SK-N-SH (cell line): Measurements from ENCODE around the gene ZNF799. TPM values are rescaled to one million over a fixed set of nuclear protein-coding genes. Genes with fewer than 3 reads are reported as not detected.
"Not testable (repeated sequence)": the region's sequence is repeated elsewhere in the genome, so short reads cannot be mapped to it uniquely, and the experiment has no call there.

Experiments used
- CTCF ChIA-PET: fragments of 300-600, 350-600 bp; formaldehyde crosslinking; extraction: SDS; loops from one replicate; lab custom pipeline; 2021; lab: Yijun Ruan, JAX
- POLR2A ChIA-PET: fragments of 350-600 bp; sonication (Branson Sonifier 250); formaldehyde crosslinking; extraction: SDS; loops from one replicate; lab custom pipeline; 2020; ENCODE audit warnings: antibody characterized with exemption, inconsistent platforms; lab: Yijun Ruan, JAX
- DNase-seq: peaks from one replicate; pipeline ENCODE4 v3.0.0; 2012
- H2AFZ ChIP-seq: fragments of 200-600 bp; sonication (generic); 2 replicates; pipeline ENCODE4 v1.8.1; 2016; ENCODE audit warnings: antibody characterized with exemption, mild to moderate bottlenecking, low read depth
- H3F3A ChIP-seq: fragments of 200-600 bp; sonication (generic); replicated peaks from 2 replicates; pipeline ENCODE3; 2016; ENCODE audit warnings: antibody characterized with exemption, mild to moderate bottlenecking; ENCODE audit not compliant: insufficient read depth
- H3K27ac ChIP-seq, 2 experiments: fragments of 200-500 bp in 1 of 2; fragments of 200-600 bp in 1 of 2; sonication (Bioruptor generic) in 1 of 2; sonication (generic), shearing (Covaris generic) in 1 of 2; 2 replicates each; pipeline versions ENCODE4 v1.5.1 to v1.6.1; 2014 to 2016; ENCODE audit warnings: low read depth in 2 of 2, inconsistent platforms in 1 of 2, low read length in 1 of 2, mild to moderate bottlenecking in 1 of 2, mixed read lengths in 1 of 2
- H3K27me3 ChIP-seq: fragments of 200-600 bp; sonication (generic), shearing (Covaris generic); 2 replicates; pipeline ENCODE4 v1.6.1; 2016; ENCODE audit warnings: mixed run types; ENCODE audit not compliant: insufficient read depth
- H3K36me3 ChIP-seq, 2 experiments: fragments of 200-500 bp in 1 of 2; fragments of 200-600 bp in 1 of 2; sonication (Bioruptor generic) in 1 of 2; sonication (generic) in 1 of 2; replicated peaks in 1 of 2; 2 replicates each; pipeline versions ENCODE3 to v1.5.1; 2014 to 2016; ENCODE audit warnings: low read length in 1 of 2, mild to moderate bottlenecking in 1 of 2; ENCODE audit not compliant: insufficient read depth in 2 of 2, control insufficient read depth in 1 of 2
- H3K4me1 ChIP-seq, 2 experiments: fragments of 200-500 bp in 1 of 2; fragments of 200-600 bp in 1 of 2; sonication (Bioruptor generic) in 1 of 2; sonication (generic), shearing (Covaris generic) in 1 of 2; 2 replicates each; pipeline versions ENCODE4 v1.5.1 to v1.6.1; 2014 to 2016; ENCODE audit warnings: low read depth in 1 of 2, low read length in 1 of 2, mixed run types in 1 of 2; ENCODE audit not compliant: insufficient read depth in 2 of 2, control insufficient read depth in 1 of 2
- H3K4me2 ChIP-seq: fragments of 200-600 bp; sonication (generic), shearing (Covaris generic); 2 replicates; pipeline ENCODE4 v1.6.1; 2017; ENCODE audit warnings: mixed run types
- H3K4me3 ChIP-seq, 2 experiments: fragments of 200-500 bp in 1 of 2; fragments of 200-600 bp in 1 of 2; sonication (Bioruptor generic) in 1 of 2; sonication (generic), shearing (Covaris generic) in 1 of 2; 2 replicates each; pipeline versions ENCODE4 v1.5.1 to v1.8.1; 2014 to 2016; ENCODE audit warnings: low read depth in 2 of 2, inconsistent platforms in 1 of 2, low read length in 1 of 2, mild to moderate bottlenecking in 1 of 2, mixed read lengths in 1 of 2, moderate library complexity in 1 of 2
- H3K79me2 ChIP-seq: fragments of 200-600 bp; sonication (generic); 2 replicates; pipeline ENCODE4 v1.8.1; 2017; ENCODE audit warnings: mild to moderate bottlenecking; ENCODE audit not compliant: insufficient read depth
- H3K9ac ChIP-seq: fragments of 200-600 bp; sonication (generic); 2 replicates; pipeline ENCODE4 v1.6.1; 2017; ENCODE audit warnings: mixed run types
- H3K9me2 ChIP-seq: fragments of 200-600 bp; sonication (generic); 2 replicates; pipeline ENCODE4 v1.6.1; 2017; ENCODE audit warnings: mixed run types
- H3K9me3 ChIP-seq: fragments of 200-600 bp; sonication (generic); 2 replicates; pipeline ENCODE4 v1.6.1; 2017; ENCODE audit warnings: mixed run types, mild to moderate bottlenecking, moderate library complexity
- H4K20me1 ChIP-seq: fragments of 200-600 bp; sonication (generic); 2 replicates; pipeline ENCODE4 v1.6.1; 2017; ENCODE audit warnings: mild to moderate bottlenecking, mixed run types; ENCODE audit not compliant: insufficient read depth
- CHD2 ChIP-seq: fragments of 150-350 bp; IDR thresholded peaks from 2 replicates; pipeline ENCODE4 v1.6.1; 2018; ENCODE audit warnings: low read length; ENCODE audit not compliant: partially characterized antibody
- ELF1 ChIP-seq: IDR thresholded peaks from 2 replicates; pipeline ENCODE4 v1.4.0; 2012
- EP300 ChIP-seq, 2 experiments: IDR thresholded peaks; 2 replicates each; pipeline versions ENCODE4 v1.4.0 to v1.6.1; 2012; ENCODE audit warnings: borderline replicate concordance in 1 of 2, low read depth in 1 of 2, low read length in 1 of 2
- EZH2phosphoT487 ChIP-seq: fragments of 200-600 bp; sonication (generic); IDR thresholded peaks from 2 replicates; pipeline ENCODE4 v1.6.1; 2017; ENCODE audit warnings: low read depth, mixed run types, mild to moderate bottlenecking, antibody characterized with exemption, moderate library complexity, borderline replicate concordance
- FOSL2 ChIP-seq: IDR thresholded peaks from 2 replicates; pipeline ENCODE4 v1.4.0; 2012; ENCODE audit warnings: low read depth, mild to moderate bottlenecking, moderate library complexity, borderline replicate concordance
- FOXM1 ChIP-seq: IDR thresholded peaks from 2 replicates; pipeline ENCODE4 v1.4.0; 2012; ENCODE audit warnings: low read depth, mild to moderate bottlenecking
- GABPA ChIP-seq: IDR thresholded peaks from 2 replicates; pipeline ENCODE4 v1.4.0; 2012; ENCODE audit warnings: low read depth, mild to moderate bottlenecking
- MEF2A ChIP-seq: IDR thresholded peaks from 2 replicates; pipeline ENCODE4 v1.4.0; 2012; ENCODE audit warnings: low read depth, borderline replicate concordance
- MXI1 ChIP-seq: IDR thresholded peaks from 2 replicates; pipeline ENCODE4 v1.6.1; 2012; ENCODE audit warnings: mild to moderate bottlenecking, low read depth, low read length, improper control_type of control experiment
- NFIC ChIP-seq: IDR thresholded peaks from 2 replicates; pipeline ENCODE4 v1.4.0; 2012; ENCODE audit warnings: borderline replicate concordance
- NRF1 ChIP-seq: IDR thresholded peaks from 2 replicates; pipeline ENCODE4 v1.6.1; 2012; ENCODE audit warnings: low read depth, mild to moderate bottlenecking, low read length
- POLR2AphosphoS5 ChIP-seq: IDR thresholded peaks from 2 replicates; pipeline ENCODE4 v1.6.1; 2012; ENCODE audit warnings: low read depth, low read length
- RAD21 ChIP-seq: IDR thresholded peaks from 2 replicates; pipeline ENCODE4 v1.6.1; 2012; ENCODE audit warnings: mild to moderate bottlenecking, low read length
- RFX5 ChIP-seq: IDR thresholded peaks from 2 replicates; pipeline ENCODE4 v1.6.1; 2012; ENCODE audit warnings: mild to moderate bottlenecking, improper control_type of control experiment, low read length
- RXRA ChIP-seq: IDR thresholded peaks from 2 replicates; pipeline ENCODE4 v1.4.0; 2012; ENCODE audit warnings: low read depth, mild to moderate bottlenecking, borderline replicate concordance
- SIN3A ChIP-seq: IDR thresholded peaks from 2 replicates; pipeline ENCODE4 v1.6.1; 2012; ENCODE audit warnings: low read depth, mild to moderate bottlenecking, low read length, moderate library complexity, borderline replicate concordance
- SMC3 ChIP-seq: IDR thresholded peaks from 2 replicates; pipeline ENCODE4 v1.6.1; 2012; ENCODE audit warnings: low read depth, low read length, improper control_type of control experiment
- TAF1 ChIP-seq: IDR thresholded peaks from 2 replicates; pipeline ENCODE4 v1.6.1; 2012; ENCODE audit warnings: low read depth, mild to moderate bottlenecking, low read length, moderate library complexity, borderline replicate concordance
- TCF12 ChIP-seq: IDR thresholded peaks from 2 replicates; pipeline ENCODE4 v1.4.0; 2012
- YY1 ChIP-seq: IDR thresholded peaks from 2 replicates; pipeline ENCODE4 v1.4.0; 2012; ENCODE audit warnings: low read depth, mild to moderate bottlenecking
- WGBS: methylation state at CpG from one replicate; pipeline ENCODE4 v1.1.6; 2017; ENCODE audit warnings: low lambda C conversion rate; 5-methylcytosine and 5-hydroxymethylcytosine counted together
- polyA plus RNA-seq, 3 experiments: library from polyadenylated mRNA; depleted of rRNA; stranded (reverse); fragments of >200 nt; gene quantifications; 2 replicates each; pipeline ENCODE4 v1.2.3, GENCODE V29; 2012
- TF ChIP-seq, protein P1 (sequence below): fragments of 150-350 bp; IDR thresholded peaks from 2 replicates; pipeline ENCODE4 v1.6.1; 2017; ENCODE audit warnings: antibody characterized with exemption, low read length, low read depth, borderline replicate concordance
- TF ChIP-seq, protein P2 (sequence below): fragments of 150-350 bp; IDR thresholded peaks from 2 replicates; pipeline ENCODE4 v1.6.1; 2016; ENCODE audit warnings: mild to moderate bottlenecking, low read depth, low read length
- TF ChIP-seq, protein P3 (sequence below): IDR thresholded peaks from 2 replicates; pipeline ENCODE4; 2012
- TF ChIP-seq, protein P4 (sequence below): IDR thresholded peaks from 2 replicates; pipeline ENCODE4 v1.4.0; 2012; ENCODE audit warnings: low read depth

ZNF799 gene
- polyA plus RNA-seq, 1 of the 3 experiments (the other 2 are of a cell fraction) = 0.99 TPM

DNA sequence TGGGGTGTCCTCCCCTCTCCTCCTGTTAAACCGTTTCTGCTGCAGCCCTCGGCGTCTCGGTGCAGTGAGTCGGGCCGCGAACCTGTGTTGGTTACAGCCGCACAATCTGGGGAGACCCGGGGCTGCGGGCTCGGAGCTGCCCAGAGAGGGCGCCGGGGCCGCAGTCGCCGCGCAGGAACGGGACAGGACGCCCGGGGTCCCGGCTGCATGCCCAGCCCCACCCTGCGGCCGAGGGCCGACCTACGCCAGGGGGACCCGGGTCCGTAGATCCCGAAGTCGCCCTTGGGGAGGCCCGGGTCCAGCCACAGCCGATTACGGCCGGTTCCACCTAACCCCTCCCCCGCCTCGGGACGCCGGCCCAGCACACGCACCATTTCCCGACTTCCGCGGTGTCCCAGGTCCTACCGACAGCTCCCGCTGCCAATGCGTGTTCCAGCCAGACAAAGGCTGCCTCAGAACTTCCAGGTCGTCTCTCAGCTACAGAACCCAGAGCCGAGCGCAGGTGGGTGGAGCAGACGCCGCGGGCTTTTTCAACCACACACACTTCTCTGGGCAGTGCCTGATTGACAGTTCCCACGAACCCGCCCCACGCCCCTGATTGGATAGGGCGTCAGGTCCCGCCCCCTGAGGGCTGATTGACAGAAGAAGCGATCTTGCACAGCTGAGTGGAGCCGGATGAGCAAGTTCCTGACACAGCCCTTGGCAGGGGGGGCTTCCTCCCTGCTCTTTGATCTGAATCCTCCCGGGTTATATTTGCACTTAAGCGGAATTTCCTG, 39.7 kb upstream of the ZNF799 start, which contains the start of gene ZNF443:
Gene ZNF443 (minus strand): TSS at position 481 of the 776 bp plus-strand sequence. CDS start 107 bp downstream, at position 374.
- H4K20me1 ChIP-seq = no peaks in the 10 kb centered on the region
- H3K4me3 ChIP-seq = peak within 1 kb of the TSS; percentile 74 to 76
- no peaks in the 10 kb centered on the region for H3K9me2 ChIP-seq
- ChIA-PET CTCF (interaction anchor here (0.6 to 0.8 kb wide), 3 partner anchors 35 to 300 kb away, joined by 3 read pairs; no protein-coding TSS in a partner anchor), POLR2A (interaction anchor here (0.6 to 1.5 kb wide), 7 partner anchors 43 to 405 kb away, joined by 3 to 5 read pairs (median 3); partner anchors contain the start of genes ZNF136, ZNF20, ZNF433 and ZNF442)
- no peaks in the 10 kb centered on the region for H3K27me3 ChIP-seq
- peak within 1 kb of the TSS; percentile 93 for H3K4me2 ChIP-seq
- peak within 1 kb of the TSS; percentile 99 for H2AFZ ChIP-seq
- WGBS = under 1% methylated on average over 30 of the region's 59 CpGs
- DNase-seq = peak; percentile 90
- H3K4me1 ChIP-seq = no peaks in the 10 kb centered on the region; a peak in 1 of 4 replicates
- peak within 1 kb of the TSS; percentile 52 to 84 for H3K27ac ChIP-seq
- H3K36me3 ChIP-seq = no peaks in the 10 kb centered on the region
- H3F3A ChIP-seq = no peaks in the 10 kb centered on the region
- peak within 1 kb of the TSS; percentile 77 for H3K9ac ChIP-seq
- peaks cover 5% of the 10 kb centered on the region; the same call in 1 of the 2 replicates for H3K9me3 ChIP-seq
- TF ChIP-seq FOXM1 (no peak), EP300 (IDR thresholded peaks at IDR 0.05; ENCODE audit: borderline replicate concordance in 1 of 2, low read depth in 1 of 2, low read length in 1 of 2) (no peak), FOSL2 (no peak), RAD21 (no peak), NFIC (no peak), SMC3 (no peak), RFX5 (0 out of 2 replicates have a peak, but pooled peaks have one; percentile 42), MXI1 (peak; percentile 86), POLR2AphosphoS5 (peak; percentile 35; the same call in 1 of the 2 replicates), RXRA (no peak), CHD2 (peak; percentile 71), NRF1 (no peak; the same call in 1 of the 2 replicates), TAF1 (no peak), ELF1 (peak; percentile 51; the same call in 1 of the 2 replicates), TCF12 (peak; percentile 12), YY1 (no peak), SIN3A (no peak), GABPA (peak; percentile 84), EZH2phosphoT487 (no peak), MEF2A (no peak)
- TF ChIP-seq, protein P1, sequence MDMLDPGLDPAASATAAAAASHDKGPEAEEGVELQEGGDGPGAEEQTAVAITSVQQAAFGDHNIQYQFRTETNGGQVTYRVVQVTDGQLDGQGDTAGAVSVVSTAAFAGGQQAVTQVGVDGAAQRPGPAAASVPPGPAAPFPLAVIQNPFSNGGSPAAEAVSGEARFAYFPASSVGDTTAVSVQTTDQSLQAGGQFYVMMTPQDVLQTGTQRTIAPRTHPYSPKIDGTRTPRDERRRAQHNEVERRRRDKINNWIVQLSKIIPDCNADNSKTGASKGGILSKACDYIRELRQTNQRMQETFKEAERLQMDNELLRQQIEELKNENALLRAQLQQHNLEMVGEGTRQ = no peak
- TF ChIP-seq, protein P2, sequence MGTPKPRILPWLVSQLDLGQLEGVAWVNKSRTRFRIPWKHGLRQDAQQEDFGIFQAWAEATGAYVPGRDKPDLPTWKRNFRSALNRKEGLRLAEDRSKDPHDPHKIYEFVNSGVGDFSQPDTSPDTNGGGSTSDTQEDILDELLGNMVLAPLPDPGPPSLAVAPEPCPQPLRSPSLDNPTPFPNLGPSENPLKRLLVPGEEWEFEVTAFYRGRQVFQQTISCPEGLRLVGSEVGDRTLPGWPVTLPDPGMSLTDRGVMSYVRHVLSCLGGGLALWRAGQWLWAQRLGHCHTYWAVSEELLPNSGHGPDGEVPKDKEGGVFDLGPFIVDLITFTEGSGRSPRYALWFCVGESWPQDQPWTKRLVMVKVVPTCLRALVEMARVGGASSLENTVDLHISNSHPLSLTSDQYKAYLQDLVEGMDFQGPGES = peak; percentile 51; the same call in 1 of the 2 replicates
- TF ChIP-seq, protein P3, sequence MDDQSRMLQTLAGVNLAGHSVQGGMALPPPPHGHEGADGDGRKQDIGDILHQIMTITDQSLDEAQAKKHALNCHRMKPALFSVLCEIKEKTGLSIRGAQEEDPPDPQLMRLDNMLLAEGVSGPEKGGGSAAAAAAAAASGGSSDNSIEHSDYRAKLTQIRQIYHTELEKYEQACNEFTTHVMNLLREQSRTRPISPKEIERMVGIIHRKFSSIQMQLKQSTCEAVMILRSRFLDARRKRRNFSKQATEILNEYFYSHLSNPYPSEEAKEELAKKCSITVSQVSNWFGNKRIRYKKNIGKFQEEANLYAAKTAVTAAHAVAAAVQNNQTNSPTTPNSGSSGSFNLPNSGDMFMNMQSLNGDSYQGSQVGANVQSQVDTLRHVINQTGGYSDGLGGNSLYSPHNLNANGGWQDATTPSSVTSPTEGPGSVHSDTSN = peak; percentile 99
- TF ChIP-seq, protein P4, sequence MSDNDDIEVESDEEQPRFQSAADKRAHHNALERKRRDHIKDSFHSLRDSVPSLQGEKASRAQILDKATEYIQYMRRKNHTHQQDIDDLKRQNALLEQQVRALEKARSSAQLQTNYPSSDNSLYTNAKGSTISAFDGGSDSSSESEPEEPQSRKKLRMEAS = peak; percentile 11; the same call in 1 of the 2 replicates
- H3K79me2 ChIP-seq = peaks cover 16% of the 10 kb centered on the region; the same call in 1 of the 2 replicates

DNA sequence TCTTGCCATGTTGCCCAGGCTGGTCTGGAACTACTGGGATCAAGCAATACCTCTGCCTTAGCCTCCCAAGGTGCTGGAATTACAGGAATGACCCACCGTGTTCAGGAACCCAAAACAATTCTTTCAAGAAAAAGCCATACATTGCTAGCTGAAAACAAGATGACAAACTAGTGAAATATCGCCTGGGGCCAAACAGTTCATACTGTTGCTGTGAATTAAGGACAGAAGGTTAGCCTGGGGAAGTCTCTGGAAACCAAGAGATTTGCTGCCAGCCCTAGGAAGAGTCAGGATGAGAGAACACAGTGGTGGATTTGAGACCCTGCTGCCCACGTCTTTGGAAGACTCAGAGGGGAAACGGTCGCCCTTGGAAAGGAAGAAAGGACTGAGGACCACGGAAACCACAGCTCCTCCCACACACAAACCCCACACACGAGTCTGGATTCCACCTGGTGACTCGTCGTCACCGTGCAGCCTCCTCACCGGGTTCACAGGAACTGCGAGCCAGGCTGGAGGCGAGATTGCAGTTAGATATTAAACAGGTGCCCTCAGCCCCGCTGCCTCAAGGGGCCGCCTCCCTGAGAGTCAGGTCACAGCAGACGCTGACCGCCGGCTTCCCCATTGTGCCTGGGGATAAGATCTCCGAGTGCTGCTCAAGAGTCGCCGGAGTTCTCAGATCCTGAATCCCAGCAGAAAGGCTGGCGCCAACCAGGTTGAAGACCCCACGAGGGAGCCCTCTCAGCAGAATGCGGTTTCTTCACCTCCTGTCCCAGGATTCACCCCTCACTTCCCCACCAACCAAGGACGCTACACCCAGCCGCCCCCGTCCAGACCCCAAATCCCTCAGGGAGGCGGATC, 38.8 kb upstream of the ZNF799 start:
- Histone ChIP-seq H3K79me2 (peaks cover 19% of the 10 kb centered on the region; the same call in 1 of the 2 replicates), H3K27ac (peak overlapping the region; percentile 52 to 84; a peak in 3 of 4 replicates), H3K4me3 (peak overlapping the region; percentile 74 to 76), H2AFZ (peak overlapping the region; percentile 99; the same call in 1 of the 2 replicates), H3K9ac (peak overlapping the region; percentile 77), H3K4me2 (peak overlapping the region; percentile 93)
- H3K9me3 ChIP-seq, H3K27me3 ChIP-seq, H3F3A ChIP-seq, H3K9me2 ChIP-seq, CTCF ChIA-PET, H3K4me1 ChIP-seq, H3K36me3 ChIP-seq, H4K20me1 ChIP-seq: not testable (repeated sequence)
- DNase-seq = peak; percentile 24
- WGBS = 7% methylated on average over 12 of the region's 28 CpGs
- POLR2A ChIA-PET = interaction anchor here (0.9 to 1.5 kb wide), 4 partner anchors 75 to 299 kb away, joined by 3 to 5 read pairs (median 4); partner anchors contain the start of genes ZNF136, ZNF20, ZNF442 and ZNF625
